ENCODE results near the gene C2orf92. TPM values are rescaled to one million over a fixed set of nuclear protein-coding genes. Genes with fewer than 3 reads are reported as not detected.

The C2orf92 gene
- total RNA-seq, 1 donor from 2014 or later = 0.96 TPM

DNA sequence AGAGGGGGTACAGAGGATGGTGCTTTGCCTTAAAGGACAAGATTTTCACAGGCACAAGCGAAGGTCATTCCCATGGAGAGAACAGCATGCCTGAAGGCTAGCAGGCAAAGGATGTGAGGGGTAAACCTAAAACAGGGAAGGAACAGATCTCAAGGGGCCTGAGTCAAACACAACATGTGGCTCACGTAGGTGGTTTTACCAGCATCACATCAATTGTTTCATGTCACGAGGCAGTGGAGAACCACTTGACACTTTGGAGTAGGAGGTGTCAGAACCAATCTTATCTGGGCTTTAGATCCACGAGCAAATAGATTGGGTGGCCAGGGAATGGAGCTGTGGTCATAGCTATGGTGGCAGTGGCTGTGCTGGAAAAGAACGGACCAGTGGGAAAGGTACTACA lies 15.2 kb upstream of the C2orf92 start:
- TF ChIP-seq, protein P1, sequence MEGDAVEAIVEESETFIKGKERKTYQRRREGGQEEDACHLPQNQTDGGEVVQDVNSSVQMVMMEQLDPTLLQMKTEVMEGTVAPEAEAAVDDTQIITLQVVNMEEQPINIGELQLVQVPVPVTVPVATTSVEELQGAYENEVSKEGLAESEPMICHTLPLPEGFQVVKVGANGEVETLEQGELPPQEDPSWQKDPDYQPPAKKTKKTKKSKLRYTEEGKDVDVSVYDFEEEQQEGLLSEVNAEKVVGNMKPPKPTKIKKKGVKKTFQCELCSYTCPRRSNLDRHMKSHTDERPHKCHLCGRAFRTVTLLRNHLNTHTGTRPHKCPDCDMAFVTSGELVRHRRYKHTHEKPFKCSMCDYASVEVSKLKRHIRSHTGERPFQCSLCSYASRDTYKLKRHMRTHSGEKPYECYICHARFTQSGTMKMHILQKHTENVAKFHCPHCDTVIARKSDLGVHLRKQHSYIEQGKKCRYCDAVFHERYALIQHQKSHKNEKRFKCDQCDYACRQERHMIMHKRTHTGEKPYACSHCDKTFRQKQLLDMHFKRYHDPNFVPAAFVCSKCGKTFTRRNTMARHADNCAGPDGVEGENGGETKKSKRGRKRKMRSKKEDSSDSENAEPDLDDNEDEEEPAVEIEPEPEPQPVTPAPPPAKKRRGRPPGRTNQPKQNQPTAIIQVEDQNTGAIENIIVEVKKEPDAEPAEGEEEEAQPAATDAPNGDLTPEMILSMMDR (IDR thresholded peaks at IDR 0.05; ENCODE audit: insufficient read depth, low read length, poor library complexity, severe bottlenecking) = no peak
- no peaks in the 10 kb centered on the region for H3K27me3 ChIP-seq (ENCODE audit: control insufficient read depth, insufficient read depth, low read length)
- no peak overlapping the region for H3K4me3 ChIP-seq (ENCODE audit: low read depth, low read length)
- DNase-seq (ENCODE audit: low read depth) = no peak
- H3K36me3 ChIP-seq (ENCODE audit: control insufficient read depth, insufficient read depth, low read length) = peaks cover 6% of the 10 kb centered on the region

DNA sequence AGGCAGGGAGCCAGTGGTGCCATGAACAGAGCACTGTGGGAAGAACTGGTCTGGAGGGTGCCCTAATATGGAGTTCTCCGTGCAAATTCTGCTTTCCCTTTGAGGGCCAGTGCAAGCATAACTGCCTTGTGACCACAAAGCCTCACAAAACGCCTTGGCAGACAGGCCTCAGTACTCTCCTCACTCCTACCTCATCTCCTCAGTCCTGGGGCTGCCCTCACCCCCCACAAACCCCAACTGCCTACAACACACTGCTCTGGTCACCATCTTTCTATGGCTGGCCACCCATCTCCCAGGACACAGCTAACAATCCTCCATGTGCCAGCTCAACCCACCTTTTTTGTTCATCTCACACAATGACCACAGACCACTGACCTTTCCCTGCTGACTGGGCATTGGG lies 14.7 kb upstream of the C2orf92 start:
- DNase-seq (ENCODE audit: low read depth) = no peak
- Histone ChIP-seq H3K27me3 (ENCODE audit: control insufficient read depth, insufficient read depth, low read length) (no peaks in the 10 kb centered on the region), H3K4me3 (ENCODE audit: low read depth, low read length) (no peak overlapping the region), H3K36me3 (ENCODE audit: control insufficient read depth, insufficient read depth, low read length) (peaks cover 6% of the 10 kb centered on the region)
- TF ChIP-seq, protein P1 (IDR thresholded peaks at IDR 0.05; ENCODE audit: insufficient read depth, low read length, poor library complexity, severe bottlenecking) = no peak

DNA sequence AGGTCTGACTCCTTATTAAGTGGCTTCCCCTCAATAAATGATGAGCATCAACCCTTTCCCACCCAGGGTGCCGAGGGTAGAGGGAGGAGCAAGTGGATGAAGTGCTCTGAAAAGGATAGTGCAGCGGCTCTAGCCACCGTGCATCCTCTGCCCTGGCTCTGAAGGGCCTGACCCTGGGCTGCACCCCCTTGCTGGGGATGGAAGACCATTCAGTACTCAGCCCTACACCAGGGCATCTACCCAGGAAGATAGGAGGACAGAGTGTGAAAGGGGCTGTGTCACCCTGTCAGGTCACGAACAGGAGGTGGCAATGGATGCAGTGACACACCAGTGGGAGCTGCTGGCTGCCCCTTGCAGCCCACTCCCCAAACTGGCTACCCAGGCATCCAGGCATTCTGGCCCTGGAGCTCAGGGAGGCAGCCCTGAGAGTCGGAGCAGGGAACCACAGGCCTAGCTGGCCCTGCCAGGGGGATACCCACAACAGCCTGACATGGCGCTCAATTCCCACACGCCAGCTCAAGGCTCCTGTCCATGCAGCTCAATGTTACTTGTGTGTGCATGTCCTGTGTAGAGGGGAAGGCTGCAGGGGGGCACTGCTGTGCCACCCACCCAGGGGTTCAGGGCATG lies 13.3 kb upstream of the C2orf92 start:
- Histone ChIP-seq H3K4me3 (ENCODE audit: low read depth, low read length) (no peak overlapping the region), H3K36me3 (ENCODE audit: control insufficient read depth, insufficient read depth, low read length) (peaks cover 6% of the 10 kb centered on the region), H3K27me3 (ENCODE audit: control insufficient read depth, insufficient read depth, low read length) (no peaks in the 10 kb centered on the region)
- DNase-seq (ENCODE audit: low read depth) = no peak
- TF ChIP-seq, protein P1 (IDR thresholded peaks at IDR 0.05; ENCODE audit: insufficient read depth, low read length, poor library complexity, severe bottlenecking) = no peak

DNA sequence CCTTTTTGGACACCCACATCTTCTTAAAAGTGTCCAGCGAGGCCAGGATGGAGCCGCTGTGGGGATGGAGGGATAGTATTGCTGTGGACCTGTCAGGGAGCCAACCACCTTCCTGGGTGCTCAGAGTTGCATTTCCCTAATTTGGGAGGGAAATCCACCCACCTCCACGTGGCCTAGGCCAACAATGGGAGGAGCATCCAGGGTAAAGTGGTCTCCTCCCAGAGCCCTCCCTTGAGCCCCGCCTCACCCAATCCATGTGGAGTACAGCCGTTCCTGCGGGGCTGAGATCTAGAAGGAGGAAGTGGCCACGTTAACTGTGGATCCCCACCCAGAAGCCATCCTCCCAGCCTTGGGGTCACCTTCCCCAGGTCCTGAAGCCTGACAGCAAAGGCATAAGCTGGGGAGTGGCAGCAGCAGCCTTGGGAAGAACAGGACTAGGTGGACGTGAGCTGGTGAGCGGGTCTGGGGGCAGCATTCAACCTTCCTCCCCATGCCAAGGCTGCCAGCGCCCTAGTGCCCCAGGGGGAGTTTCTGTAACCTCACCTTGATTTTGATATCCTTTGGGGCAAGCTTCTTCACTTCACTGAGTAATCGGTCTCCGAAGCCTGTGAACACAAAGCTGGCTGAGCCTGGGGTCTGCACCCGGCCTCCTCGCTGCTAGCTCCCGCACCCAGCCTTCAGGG lies 12.5 kb upstream of the C2orf92 start:
- H3K36me3 ChIP-seq (ENCODE audit: control insufficient read depth, insufficient read depth, low read length) = peaks cover 6% of the 10 kb centered on the region
- TF ChIP-seq, protein P1 (IDR thresholded peaks at IDR 0.05; ENCODE audit: insufficient read depth, low read length, poor library complexity, severe bottlenecking) = no peak
- no peaks in the 10 kb centered on the region for H3K27me3 ChIP-seq (ENCODE audit: control insufficient read depth, insufficient read depth, low read length)
- no peak for DNase-seq (ENCODE audit: low read depth)
- H3K4me3 ChIP-seq (ENCODE audit: low read depth, low read length) = no peak overlapping the region

DNA sequence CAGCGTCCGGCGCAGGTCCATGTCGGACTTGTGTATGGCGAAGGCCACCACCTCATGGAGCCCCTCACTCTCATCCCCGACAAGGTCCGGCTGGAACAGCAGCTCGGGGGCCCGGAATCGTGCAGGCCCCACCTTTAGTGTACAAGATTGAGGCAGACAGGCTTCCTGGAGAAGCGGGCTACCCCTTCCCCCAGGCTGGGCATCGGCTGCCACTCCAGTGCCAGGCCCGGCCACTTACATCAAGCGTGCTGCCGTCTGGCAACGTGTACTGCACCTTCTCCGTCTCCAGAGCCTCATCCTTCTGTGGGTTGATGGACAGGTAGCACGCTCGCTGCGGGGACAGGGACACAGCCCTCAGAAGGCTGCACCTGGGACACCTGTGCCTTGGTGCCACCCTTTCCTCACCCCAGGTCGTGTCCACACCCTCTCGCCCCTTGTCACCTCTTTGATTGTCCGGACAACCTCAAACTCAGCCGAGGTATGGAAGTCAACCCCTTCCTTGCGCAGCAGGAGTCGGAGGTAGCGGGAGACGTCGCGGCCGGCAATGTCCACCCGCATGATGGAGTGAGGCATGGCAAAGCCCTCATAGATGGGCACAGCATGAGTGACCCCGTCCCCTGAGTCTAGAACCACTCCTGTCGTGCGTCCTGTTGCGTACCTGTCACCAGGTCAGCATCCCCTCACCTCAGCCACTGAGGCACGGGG lies 11.4 kb upstream of the C2orf92 start:
- H3K27me3 ChIP-seq (ENCODE audit: control insufficient read depth, insufficient read depth, low read length) = no peaks in the 10 kb centered on the region

More for the DNA sequence above, 11.4 kb upstream of the C2orf92 start:
- TF ChIP-seq, protein P1 (IDR thresholded peaks at IDR 0.05; ENCODE audit: insufficient read depth, low read length, poor library complexity, severe bottlenecking) = no peak
- Histone ChIP-seq H3K4me3 (ENCODE audit: low read depth, low read length) (no peak overlapping the region), H3K36me3 (ENCODE audit: control insufficient read depth, insufficient read depth, low read length) (peaks cover 6% of the 10 kb centered on the region)
- DNase-seq (ENCODE audit: low read depth) = no peak

Measured in kidney epithelial cell (primary cell).